IPS-NIHi11 (cell line): ENCODE measurements around the gene PCMTD2.

Experiments used
- DNase-seq: peaks from one replicate; pipeline ENCODE4 v3.0.0; 2012; ENCODE audit warnings: mixed read lengths, low spot score

PCMTD2 gene

GRCh38 chr20:64255361-64256281 lies at the start of gene PCMTD2:
Gene PCMTD2 (plus strand): TSS chr20:64255748. CDS start chr20:64259966, 4,218 bp downstream.
- DNase-seq, result peak; percentile 100

- no peak for DNase-seq
These were observed 48.9 kb upstream of the PCMTD2 start for GRCh38 chr20:64206614-64207013.

DNA sequence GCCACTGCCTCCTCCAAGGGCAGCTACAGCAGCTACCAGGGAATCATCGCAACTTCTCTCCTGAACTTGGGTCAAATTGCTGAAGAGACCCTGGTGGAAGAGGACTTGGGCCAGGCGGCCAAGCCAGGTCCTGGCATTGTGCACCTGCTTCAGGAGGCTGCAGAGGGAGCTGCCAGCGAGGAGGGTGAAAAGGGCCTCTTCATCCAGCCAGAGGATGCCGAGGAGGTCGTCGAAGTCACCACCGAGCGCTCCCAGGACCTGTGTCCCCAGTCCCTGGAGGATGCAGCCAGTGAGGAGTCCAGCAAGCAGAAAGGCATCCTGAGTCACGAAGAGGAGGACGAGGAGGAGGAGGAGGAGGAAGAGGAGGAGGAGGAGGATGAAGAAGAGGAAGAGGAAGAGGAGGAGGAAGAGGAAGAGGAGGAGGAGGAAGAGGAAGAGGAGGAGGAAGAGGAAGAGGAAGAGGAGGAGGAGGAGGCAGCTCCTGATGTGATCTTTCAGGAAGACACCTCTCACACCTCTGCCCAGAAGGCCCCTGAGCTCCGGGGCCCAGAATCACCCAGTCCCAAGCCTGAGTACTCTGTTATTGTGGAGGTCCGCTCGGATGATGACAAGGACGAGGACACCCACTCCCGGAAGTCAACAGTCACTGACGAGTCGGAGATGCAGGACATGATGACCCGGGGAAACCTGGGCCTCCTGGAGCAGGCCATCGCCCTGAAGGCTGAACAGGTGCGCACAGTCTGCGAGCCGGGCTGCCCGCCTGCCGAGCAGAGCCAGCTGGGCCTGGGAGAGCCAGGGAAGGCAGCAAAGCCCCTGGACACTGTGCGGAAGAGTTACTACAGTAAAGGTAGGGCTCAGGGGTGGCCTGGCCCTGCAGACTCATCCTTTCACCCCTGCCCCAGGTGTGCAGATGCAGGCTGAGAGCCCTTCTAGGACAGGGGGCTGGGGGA lies 47.6 kb upstream of the PCMTD2 start:
- DNase-seq, result no peak

DNA sequence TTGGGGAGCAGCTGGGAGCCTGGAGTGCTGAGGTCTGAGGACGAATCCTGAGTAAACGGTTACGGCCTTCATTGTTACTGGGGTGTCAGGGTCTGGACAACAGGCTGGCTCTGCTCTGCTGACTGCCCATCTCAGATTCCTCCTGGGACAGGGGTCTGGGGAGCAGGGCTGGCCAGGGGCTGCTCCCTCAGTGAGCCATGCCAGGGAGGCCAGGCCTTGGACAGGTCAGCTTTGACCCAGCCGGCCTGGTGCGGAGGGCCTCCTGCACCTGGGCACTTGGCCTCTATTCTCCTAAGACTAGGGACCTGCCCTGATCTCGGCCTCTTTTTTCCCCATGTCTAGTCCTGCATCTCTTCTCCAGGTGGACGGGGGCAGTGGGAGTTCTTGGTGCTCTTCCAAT lies 46.4 kb upstream of the PCMTD2 start:
- no peak for DNase-seq

DNA sequence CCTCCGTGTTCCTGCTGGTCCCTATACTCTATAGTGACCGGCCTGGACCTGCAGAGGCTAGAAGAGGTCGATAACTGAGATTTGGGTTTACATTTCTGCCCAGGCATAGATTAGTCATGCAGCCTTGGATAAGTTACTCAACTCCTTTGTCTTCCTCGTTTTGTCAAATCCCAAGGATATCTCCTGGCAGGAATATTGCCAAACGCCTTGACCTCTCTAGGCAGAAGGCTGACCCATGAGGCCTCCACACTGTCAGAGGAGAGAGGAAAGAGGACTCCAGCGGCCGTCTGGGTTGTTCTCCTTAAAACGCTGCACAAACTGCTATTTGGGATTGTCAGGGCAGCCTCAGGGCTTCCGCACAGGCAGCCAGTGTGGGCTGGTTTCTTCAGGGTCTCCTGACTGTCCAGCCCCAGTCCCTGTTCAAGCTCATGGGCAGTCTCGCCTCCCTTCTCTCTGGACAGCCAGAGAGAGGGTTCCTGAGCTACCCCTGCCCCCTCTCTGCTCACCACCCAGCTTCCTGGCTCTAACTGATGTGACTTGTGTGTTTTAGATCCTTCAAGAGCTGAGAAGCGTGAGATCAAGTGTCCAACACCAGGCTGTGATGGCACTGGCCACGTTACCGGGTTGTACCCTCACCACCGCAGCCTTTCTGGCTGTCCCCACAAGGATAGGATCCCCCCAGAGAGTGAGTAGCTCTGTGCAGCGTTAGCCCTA lies 44.7 kb upstream of the PCMTD2 start:
- DNase-seq, result no peak

DNA sequence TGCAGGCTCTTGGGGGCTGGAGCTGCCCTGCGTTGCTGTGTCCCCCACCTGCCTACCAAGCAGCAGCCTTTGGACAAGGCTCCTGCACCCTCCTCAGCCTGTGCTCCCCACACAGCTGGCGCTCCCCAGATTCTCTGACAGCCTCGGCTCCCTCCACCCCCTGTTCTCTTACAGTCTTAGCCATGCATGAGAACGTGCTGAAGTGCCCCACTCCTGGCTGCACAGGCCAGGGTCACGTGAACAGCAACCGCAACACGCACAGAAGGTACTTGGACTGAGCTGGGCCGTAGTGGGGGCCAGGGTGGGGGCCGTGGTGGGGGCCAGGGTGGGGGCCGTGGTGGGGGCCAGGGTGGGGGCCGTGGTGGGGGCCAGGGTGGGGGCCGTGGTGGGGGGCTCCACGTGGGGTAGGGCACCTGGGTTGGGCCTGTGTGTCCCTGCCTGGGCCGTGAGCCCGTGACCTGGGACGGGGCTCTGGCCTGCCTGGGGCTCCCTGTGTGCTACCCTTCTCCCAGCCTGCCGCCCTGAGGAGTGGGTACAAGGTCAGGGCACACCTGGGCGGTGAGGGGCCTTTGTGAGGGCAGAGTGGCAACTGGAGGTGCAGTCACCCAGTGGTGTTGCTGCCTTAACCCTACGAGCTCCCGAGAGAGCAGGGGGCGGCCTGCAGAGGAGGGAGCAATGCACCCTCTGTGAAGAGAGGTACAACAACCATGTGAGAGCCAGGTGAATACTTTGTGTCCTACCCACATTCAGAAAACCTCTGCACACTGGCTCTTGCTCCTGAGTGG lies 43.5 kb upstream of the PCMTD2 start:
- no peak for DNase-seq

DNA sequence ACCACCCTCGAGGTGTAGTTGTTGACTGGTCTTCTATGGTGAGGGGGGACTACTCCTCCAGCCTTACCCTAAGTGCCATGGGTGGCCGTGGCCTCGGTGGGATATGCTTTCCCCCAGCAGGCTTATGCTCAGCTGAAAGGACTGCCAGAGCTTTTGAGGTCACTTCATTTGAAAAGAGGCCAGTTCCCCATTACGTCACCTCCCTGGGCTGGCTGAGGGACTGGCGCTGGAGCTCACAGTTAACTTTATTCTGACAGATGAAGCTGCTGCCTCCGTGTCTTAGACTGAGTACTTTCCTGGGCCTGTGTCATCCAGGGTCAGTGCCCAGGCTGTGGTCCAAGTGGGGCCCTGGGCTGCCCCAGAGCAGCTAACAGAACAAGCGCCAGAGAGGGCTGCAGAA lies 42.8 kb upstream of the PCMTD2 start:
- no peak for DNase-seq

DNA sequence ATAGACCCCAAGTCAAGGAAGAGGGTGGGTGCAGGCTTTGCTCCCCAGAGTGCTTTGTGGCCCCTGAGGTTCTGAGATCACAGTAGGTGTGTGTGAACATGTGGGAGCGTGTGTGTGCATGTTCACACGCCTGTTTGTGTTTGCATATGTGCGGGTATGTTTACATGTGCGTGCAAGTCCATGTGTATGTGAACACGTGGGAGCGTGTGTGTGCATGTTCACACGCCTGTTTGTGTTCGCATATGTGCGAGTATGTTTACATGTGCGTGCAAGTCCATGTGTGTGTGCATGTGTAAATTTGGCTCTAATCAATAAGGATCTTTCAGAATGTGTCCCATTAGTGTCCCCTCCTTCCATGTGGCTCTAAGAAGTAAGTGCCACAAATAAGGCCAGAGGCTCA lies 41.4 kb upstream of the PCMTD2 start:
- DNase-seq, result no peak

DNA sequence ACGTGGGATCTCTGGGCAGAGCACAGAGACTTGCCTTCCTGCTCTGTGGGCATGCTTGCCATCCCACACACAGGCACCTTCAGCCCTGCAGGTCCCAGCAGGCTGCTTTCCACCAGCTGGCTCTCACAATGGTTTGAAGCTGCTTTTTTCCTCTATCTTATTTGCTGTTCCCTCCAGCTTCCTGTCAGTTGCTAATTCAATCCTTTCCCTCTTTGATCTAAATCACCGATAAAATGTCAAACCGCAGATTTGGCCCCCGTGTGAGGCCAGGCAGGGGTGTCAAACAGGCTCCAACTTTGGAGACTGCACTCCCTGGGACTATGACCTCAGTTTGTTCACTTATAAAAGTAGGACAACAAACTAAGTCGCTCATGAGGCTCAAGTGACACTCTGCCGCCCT lies 40.6 kb upstream of the PCMTD2 start:
- DNase-seq, result no peak

DNA sequence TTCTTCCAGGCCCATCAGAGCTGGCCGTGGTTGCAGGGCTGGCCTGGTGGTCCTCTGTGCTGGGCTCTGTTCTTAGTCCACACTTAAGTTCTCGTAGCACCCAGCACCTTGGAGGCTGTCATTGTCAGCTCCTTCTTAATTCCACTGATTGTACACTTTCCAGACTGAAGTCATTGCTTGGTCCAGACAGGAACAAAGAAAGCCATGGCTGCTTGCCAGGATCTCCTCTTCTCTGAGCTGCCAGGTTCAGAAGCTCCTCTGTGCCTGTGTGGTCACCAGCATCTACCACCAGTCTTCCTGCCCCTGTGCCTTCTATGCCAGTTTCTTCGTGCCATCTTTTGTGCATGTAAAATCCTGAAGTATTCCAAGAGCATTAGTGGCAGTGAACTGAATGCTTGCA lies 39.5 kb upstream of the PCMTD2 start:
- DNase-seq, result no peak

- DNase-seq, result no peak
These were observed 38.6 kb upstream of the PCMTD2 start for GRCh38 chr20:64216910-64217309.

DNA sequence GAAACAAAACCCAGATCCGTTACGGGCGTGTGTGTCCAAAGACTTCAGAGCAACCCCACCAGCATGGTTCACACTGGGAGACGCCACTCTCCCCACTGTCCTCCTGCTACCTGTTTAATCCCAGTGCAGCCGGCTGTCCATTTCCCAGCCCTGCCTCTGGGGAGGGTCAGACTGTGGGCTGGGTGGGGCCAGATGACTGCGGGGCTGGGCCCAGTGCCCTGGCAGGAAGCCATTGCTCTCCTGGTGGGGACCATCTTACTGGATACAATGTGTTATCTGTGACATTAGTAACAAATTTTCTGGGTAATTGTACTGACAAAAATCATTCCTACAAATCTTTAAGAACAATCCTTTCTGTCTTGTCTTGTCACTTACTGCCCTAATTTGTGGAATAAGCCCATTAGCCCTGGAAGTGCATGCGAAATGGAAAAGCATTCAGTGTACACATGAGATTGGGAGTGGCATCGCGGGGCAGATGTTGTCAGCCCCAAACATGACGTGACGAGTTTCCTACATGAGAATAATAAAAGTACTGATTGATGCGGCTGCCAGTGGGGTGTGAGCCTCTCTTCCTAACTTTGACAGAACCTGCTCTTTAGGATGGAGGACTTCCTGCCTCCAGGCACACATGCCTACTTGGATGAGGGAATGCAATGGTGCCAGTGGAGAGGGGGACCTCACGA lies 37.9 kb upstream of the PCMTD2 start:
- no peak for DNase-seq

- DNase-seq, result no peak
These were observed 36.3 kb upstream of the PCMTD2 start for GRCh38 chr20:64219202-64219601.

GRCh38 chr20:64219730-64220129 lies 35.8 kb upstream of the PCMTD2 start:
- no peak for DNase-seq

GRCh38 chr20:64220420-64220819 lies 35.1 kb upstream of the PCMTD2 start:
- no peak for DNase-seq

- no peak for DNase-seq
These were observed 34.5 kb upstream of the PCMTD2 start for GRCh38 chr20:64220891-64221527.

DNA sequence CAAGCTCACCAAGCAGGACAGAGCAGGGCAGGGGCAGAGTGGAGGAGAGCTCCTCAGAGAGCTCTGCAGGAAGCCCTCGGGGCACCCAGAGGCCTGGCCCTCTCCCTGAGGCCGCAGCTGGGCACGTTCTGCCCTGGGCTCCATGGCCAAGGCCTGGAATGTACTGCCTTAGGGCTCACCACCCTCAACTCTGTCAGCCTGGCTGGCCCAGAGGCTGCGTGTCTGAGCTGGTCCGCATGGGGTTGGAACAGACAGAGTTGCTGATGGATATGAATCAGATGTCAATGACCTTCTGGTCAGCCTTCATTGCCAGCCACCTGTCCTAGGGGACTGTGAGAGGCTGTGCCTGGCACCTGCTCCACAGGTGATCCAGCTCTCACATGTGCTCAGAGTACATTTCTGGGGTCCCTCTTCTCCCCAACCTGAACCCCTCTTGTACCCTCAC lies 33.2 kb upstream of the PCMTD2 start:
- no peak for DNase-seq

DNA sequence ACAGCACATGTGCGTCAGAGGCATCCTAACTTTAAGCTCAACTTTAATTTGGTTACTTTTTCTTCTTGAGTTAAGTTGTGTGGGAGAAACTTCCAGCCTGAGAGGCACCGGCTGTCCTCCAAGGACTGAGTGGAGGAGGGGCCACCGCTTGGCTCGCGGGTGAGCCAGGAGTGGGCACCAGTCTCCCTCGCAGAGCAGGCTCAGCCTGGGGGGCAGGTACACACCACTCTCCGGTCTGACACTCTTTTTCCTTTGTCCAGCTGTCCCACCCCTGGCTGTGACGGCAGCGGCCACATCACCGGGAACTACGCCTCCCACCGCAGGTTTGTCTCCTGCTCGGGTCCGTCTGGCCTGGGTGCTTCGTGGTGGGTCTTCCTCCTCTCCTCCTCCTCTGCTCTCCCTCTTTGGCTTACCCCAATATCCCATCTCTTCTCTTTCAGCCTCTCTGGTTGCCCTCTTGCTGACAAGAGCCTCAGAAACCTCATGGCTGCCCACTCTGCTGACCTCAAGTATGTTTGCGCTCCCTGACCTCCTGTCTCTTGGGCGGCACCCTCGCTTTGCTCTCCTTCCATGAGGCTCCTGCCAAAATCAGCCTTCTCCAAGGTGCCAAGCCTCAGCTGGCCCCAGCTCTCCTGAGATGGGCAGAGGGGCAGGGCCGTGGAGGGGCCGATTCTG lies 32.6 kb upstream of the PCMTD2 start:
- no peak for DNase-seq

- peak; percentile 95 for DNase-seq
These were observed 32.0 kb upstream of the PCMTD2 start for GRCh38 chr20:64223526-64224067.
